ENCODE measurements around the gene OSTN. TPM values are rescaled to one million over a fixed set of nuclear protein-coding genes. Genes with fewer than 3 reads are reported as not detected.

The OSTN gene
- total and polyA plus RNA-seq, 4 experiments from 2014 or later: not detected

GRCh38 chr3:191234216-191234615 lies 35.2 kb downstream of the OSTN start:
- Mint-ChIP-seq H3K9me3 (no peaks in the 10 kb centered on the region), H3K4me1 (peaks cover 0 to 5% (median 0%) of the 10 kb centered on the region in 4 donors), H3K4me3 (no peak overlapping the region), H3K27me3 (no peaks in the 10 kb centered on the region), H3K27ac (no peak overlapping the region), H3K36me3 (no peaks in the 10 kb centered on the region)
- Histone ChIP-seq H3K9me3 (ENCODE audit: control insufficient read depth in 1 of 2, low read length in 2 of 2) (no peaks in the 10 kb centered on the region), H3K27me3 (ENCODE audit: insufficient read depth, low read length) (no peaks in the 10 kb centered on the region), H3K4me1 (ENCODE audit: insufficient read depth, low read length) (no peaks in the 10 kb centered on the region), H3K27ac (ENCODE audit: low read depth, low read length) (no peak overlapping the region), H3K36me3 (ENCODE audit: insufficient read depth, low read length) (no peaks in the 10 kb centered on the region), H3K4me3 (ENCODE audit: low read length in 2 of 2) (no peak overlapping the region)
- ChIA-PET CTCF (ENCODE audit: partially characterized antibody) (no interaction called here), POLR2A (ENCODE audit: partially characterized antibody) (no interaction called here)
- intact Hi-C loops (cut with micrococcal nuclease): no loop called here
- DNase-seq: no peak

DNA sequence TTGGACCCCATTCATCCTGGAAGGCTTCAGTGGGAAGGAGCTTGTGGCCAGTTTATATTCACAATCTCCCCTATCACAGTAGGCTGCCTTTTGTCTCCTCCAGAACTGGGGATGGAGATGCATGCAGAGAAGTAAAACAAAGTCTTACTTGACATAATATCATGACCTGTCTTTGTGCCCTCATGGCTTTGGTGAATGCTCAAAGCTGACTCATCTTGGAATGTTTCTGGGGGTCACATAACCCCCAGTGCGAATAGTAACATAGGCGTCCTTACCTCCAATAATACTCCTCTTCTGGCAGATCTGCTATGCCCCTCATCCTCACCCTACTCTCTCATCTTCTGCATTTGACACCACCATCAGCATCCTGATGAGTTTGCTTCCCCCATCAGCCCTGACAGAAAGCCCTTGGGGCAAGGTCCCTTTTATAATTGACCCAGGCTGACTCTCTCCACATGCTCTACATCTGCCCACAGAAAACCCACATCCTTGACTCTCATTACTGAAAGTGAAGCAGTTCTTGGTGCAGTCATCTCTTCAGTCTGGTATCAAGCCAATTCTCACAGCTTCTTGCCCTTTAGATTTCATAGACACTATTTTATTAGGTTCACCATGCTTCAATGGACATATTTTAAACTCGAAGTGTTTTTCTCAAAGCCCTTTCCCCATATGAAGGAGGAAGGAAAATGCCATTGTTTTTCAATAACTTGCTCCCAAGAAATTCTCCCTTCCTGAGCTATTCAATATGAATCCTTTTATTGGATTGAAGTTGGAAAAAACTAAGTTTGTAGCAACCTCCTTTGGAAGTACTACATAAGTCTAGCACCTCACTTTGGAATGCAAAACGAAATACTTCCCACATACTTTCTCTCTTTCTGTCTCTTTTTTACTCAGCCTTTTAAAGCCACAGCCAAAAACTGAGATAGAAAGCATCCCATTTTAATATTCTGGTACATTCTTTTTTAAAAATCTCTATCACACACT lies 36.6 kb downstream of the OSTN start:
- Histone ChIP-seq H3K9me3 (ENCODE audit: control insufficient read depth in 1 of 2, low read length in 2 of 2) (no peaks in the 10 kb centered on the region), H3K36me3 (ENCODE audit: insufficient read depth, low read length) (no peaks in the 10 kb centered on the region), H3K4me3 (ENCODE audit: low read length in 2 of 2) (no peak overlapping the region), H3K27ac (ENCODE audit: low read depth, low read length) (no peak overlapping the region), H3K4me1 (ENCODE audit: insufficient read depth, low read length) (no peaks in the 10 kb centered on the region), H3K27me3 (ENCODE audit: insufficient read depth, low read length) (no peaks in the 10 kb centered on the region)
- no peak for DNase-seq
- no peaks in the 10 kb centered on the region for H3K27me3 Mint-ChIP-seq
- no peak overlapping the region for H3K27ac Mint-ChIP-seq
- CTCF ChIA-PET (ENCODE audit: partially characterized antibody): no interaction called here
- POLR2A ChIA-PET (ENCODE audit: partially characterized antibody): no interaction called here
- no peak overlapping the region for H3K4me3 Mint-ChIP-seq
- H3K36me3 Mint-ChIP-seq: no peaks in the 10 kb centered on the region
- H3K9me3 Mint-ChIP-seq: no peaks in the 10 kb centered on the region
- intact Hi-C loops (cut with micrococcal nuclease): no loop called here
- peaks cover 0 to 5% (median 0%) of the 10 kb centered on the region in 4 donors for H3K4me1 Mint-ChIP-seq

GRCh38 chr3:191236646-191237045 lies 37.6 kb downstream of the OSTN start:
- H3K27me3 Mint-ChIP-seq: no peaks in the 10 kb centered on the region
- no peak overlapping the region for H3K27ac Mint-ChIP-seq
- no peaks in the 10 kb centered on the region for H3K36me3 Mint-ChIP-seq
- Histone ChIP-seq H3K27me3 (ENCODE audit: insufficient read depth, low read length) (no peaks in the 10 kb centered on the region), H3K4me3 (ENCODE audit: low read length in 2 of 2) (no peak overlapping the region), H3K4me1 (ENCODE audit: insufficient read depth, low read length) (no peaks in the 10 kb centered on the region), H3K9me3 (ENCODE audit: control insufficient read depth in 1 of 2, low read length in 2 of 2) (no peaks in the 10 kb centered on the region), H3K36me3 (ENCODE audit: insufficient read depth, low read length) (no peaks in the 10 kb centered on the region), H3K27ac (ENCODE audit: low read depth, low read length) (no peak overlapping the region)
- no peak for DNase-seq
- CTCF ChIA-PET (ENCODE audit: partially characterized antibody): no interaction called here
- H3K4me3 Mint-ChIP-seq: no peak overlapping the region
- POLR2A ChIA-PET (ENCODE audit: partially characterized antibody): no interaction called here
- intact Hi-C loops (cut with micrococcal nuclease): no loop called here
- H3K4me1 Mint-ChIP-seq: peaks cover 0 to 5% (median 0%) of the 10 kb centered on the region in 4 donors
- H3K9me3 Mint-ChIP-seq: no peaks in the 10 kb centered on the region

- H3K4me3 ChIP-seq (ENCODE audit: low read length in 2 of 2): no peak overlapping the region
These were observed 38.2 kb downstream of the OSTN start for GRCh38 chr3:191237047-191237882.

DNA sequence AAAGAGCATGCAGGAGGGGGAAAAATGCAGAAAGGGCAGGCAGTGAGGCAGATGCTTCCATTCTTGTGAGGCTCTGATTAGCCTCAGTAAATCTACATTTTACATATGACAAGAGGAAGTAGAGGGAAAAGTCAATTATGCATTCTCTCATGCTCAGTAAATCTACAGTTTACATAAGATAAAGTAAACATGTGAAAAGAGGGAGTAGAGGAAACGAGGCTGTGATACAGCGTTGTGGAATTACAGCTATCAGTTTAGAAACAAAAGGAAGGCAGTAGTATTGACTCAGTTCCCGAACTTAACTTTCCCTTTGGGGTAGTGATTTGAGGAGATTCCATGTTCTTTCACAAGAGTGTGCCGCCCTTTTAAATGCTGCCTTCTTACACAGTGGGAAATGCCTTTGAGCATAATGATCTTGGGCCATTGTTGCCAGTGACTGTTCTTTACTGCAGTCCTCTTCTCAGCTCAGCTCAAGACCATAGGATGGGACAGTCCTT lies 39.3 kb downstream of the OSTN start:
- peaks cover 0 to 5% (median 0%) of the 10 kb centered on the region in 4 donors for H3K4me1 Mint-ChIP-seq
- Histone ChIP-seq H3K9me3 (ENCODE audit: control insufficient read depth in 1 of 2, low read length in 2 of 2) (no peaks in the 10 kb centered on the region), H3K27ac (ENCODE audit: low read depth, low read length) (no peak overlapping the region), H3K27me3 (ENCODE audit: insufficient read depth, low read length) (no peaks in the 10 kb centered on the region), H3K4me1 (ENCODE audit: insufficient read depth, low read length) (no peaks in the 10 kb centered on the region), H3K4me3 (ENCODE audit: low read length in 2 of 2) (no peak overlapping the region), H3K36me3 (ENCODE audit: insufficient read depth, low read length) (no peaks in the 10 kb centered on the region)
- no peak for DNase-seq
- no peak overlapping the region for H3K4me3 Mint-ChIP-seq
- no peaks in the 10 kb centered on the region for H3K36me3 Mint-ChIP-seq
- POLR2A ChIA-PET (ENCODE audit: partially characterized antibody): no interaction called here
- intact Hi-C loops (cut with micrococcal nuclease): no loop called here
- H3K9me3 Mint-ChIP-seq: no peaks in the 10 kb centered on the region
- no peaks in the 10 kb centered on the region for H3K27me3 Mint-ChIP-seq
- CTCF ChIA-PET (ENCODE audit: partially characterized antibody): no interaction called here
- no peak overlapping the region for H3K27ac Mint-ChIP-seq

More at GRCh38 chr3:191237047-191237882, 38.2 kb downstream of the OSTN start:
- Histone ChIP-seq H3K27ac (ENCODE audit: low read depth, low read length) (no peak overlapping the region), H3K27me3 (ENCODE audit: insufficient read depth, low read length) (no peaks in the 10 kb centered on the region), H3K4me1 (ENCODE audit: insufficient read depth, low read length) (no peaks in the 10 kb centered on the region), H3K9me3 (ENCODE audit: control insufficient read depth in 1 of 2, low read length in 2 of 2) (no peaks in the 10 kb centered on the region), H3K36me3 (ENCODE audit: insufficient read depth, low read length) (no peaks in the 10 kb centered on the region)
- intact Hi-C loops (cut with micrococcal nuclease): no loop called here
- CTCF ChIA-PET (ENCODE audit: partially characterized antibody): no interaction called here
- Mint-ChIP-seq H3K4me1 (peaks cover 0 to 5% (median 0%) of the 10 kb centered on the region in 4 donors), H3K4me3 (no peak overlapping the region), H3K27me3 (no peaks in the 10 kb centered on the region), H3K36me3 (no peaks in the 10 kb centered on the region), H3K9me3 (no peaks in the 10 kb centered on the region), H3K27ac (no peak overlapping the region)
- POLR2A ChIA-PET (ENCODE audit: partially characterized antibody): no interaction called here
- no peak for DNase-seq

DNA sequence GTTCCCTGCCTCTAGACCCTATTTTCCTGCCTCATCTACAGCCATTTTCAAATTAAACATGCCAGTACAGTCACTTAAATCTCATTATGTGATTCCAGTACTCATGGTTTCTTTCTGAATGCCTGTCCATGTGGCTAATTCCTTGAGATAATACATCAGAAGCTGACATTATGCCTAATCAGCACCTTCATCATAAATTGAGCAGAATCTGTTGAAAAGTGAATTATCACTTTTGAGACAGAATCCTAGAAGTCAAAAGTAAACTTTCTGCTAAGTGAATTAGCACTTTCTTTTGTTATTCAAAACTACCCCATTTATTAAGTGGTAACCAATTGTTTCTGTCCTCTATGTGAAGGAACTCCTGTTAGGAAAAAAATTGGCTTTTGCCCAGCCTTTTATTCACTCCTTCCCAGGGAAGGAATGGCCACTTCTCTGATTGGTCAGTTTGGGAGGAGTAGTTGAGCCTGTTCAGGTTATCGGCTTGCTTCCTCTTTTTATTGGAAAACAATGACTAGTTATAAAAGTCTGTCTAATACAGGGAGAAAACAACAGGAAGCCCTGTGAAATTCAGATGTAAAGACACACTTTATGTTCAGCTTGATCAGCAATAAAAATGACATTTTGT lies 40.5 kb downstream of the OSTN start:
- H3K4me3 Mint-ChIP-seq: no peak overlapping the region
- Histone ChIP-seq H3K27me3 (ENCODE audit: insufficient read depth, low read length) (no peaks in the 10 kb centered on the region), H3K9me3 (ENCODE audit: control insufficient read depth in 1 of 2, low read length in 2 of 2) (no peaks in the 10 kb centered on the region), H3K4me1 (ENCODE audit: insufficient read depth, low read length) (no peaks in the 10 kb centered on the region), H3K4me3 (ENCODE audit: low read length in 2 of 2) (no peak overlapping the region), H3K36me3 (ENCODE audit: insufficient read depth, low read length) (no peaks in the 10 kb centered on the region), H3K27ac (ENCODE audit: low read depth, low read length) (no peak overlapping the region)
- POLR2A ChIA-PET (ENCODE audit: partially characterized antibody): no interaction called here
- H3K27ac Mint-ChIP-seq: no peak overlapping the region
- H3K9me3 Mint-ChIP-seq: no peaks in the 10 kb centered on the region
- CTCF ChIA-PET (ENCODE audit: partially characterized antibody): no interaction called here
- peaks cover 0 to 5% (median 0%) of the 10 kb centered on the region in 4 donors for H3K4me1 Mint-ChIP-seq
- no peaks in the 10 kb centered on the region for H3K27me3 Mint-ChIP-seq
- DNase-seq: no peak
- no peaks in the 10 kb centered on the region for H3K36me3 Mint-ChIP-seq
- intact Hi-C loops (cut with micrococcal nuclease): no loop called here

DNA sequence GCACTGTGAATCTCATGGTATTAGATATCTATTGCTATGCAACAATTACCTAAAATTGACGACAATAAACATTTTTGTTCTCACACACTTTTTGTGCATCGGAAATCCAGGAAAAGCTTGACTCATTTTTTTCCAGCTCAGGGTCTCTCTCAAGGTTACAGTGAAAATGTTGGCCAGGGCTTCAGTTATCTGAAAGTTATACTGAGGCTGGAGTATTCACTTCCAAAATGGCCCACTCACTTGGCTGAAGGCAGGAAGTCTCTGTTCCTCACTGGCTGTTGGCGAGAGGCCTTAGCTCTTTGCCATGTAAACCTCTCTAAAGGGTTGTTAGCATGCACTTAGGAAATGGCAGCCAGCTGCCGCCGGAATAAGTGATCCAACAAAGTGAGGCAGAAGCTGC lies 41.4 kb downstream of the OSTN start:
- H3K27ac Mint-ChIP-seq: no peak overlapping the region
- intact Hi-C loops (cut with micrococcal nuclease): no loop called here
- CTCF ChIA-PET (ENCODE audit: partially characterized antibody): interaction anchor here (1.3 kb wide), 1 partner anchor 21 kb away, joined by 3 read pairs; no protein-coding TSS in a partner anchor
- no peaks in the 10 kb centered on the region for H3K27me3 Mint-ChIP-seq
- Histone ChIP-seq H3K27ac (ENCODE audit: low read depth, low read length) (no peak overlapping the region), H3K4me1 (ENCODE audit: insufficient read depth, low read length) (no peaks in the 10 kb centered on the region), H3K36me3 (ENCODE audit: insufficient read depth, low read length) (no peaks in the 10 kb centered on the region), H3K4me3 (ENCODE audit: low read length in 2 of 2) (no peak overlapping the region), H3K27me3 (ENCODE audit: insufficient read depth, low read length) (no peaks in the 10 kb centered on the region), H3K9me3 (ENCODE audit: control insufficient read depth in 1 of 2, low read length in 2 of 2) (no peaks in the 10 kb centered on the region)
- no peak for DNase-seq
- no peak overlapping the region for H3K4me3 Mint-ChIP-seq
- H3K9me3 Mint-ChIP-seq: peaks cover 0 to 4% (median 0%) of the 10 kb centered on the region in 8 donors
- peaks cover 0 to 5% (median 4%) of the 10 kb centered on the region in 4 donors for H3K4me1 Mint-ChIP-seq
- H3K36me3 Mint-ChIP-seq: no peaks in the 10 kb centered on the region
- POLR2A ChIA-PET (ENCODE audit: partially characterized antibody): no interaction called here

Data from CD4-positive, alpha-beta memory T cell (primary cell).